ENCODE results near the gene PTPRN2. TPM values are rescaled to one million over a fixed set of nuclear protein-coding genes. Genes with fewer than 3 reads are reported as not detected.

The PTPRN2 gene
- total and polyA plus RNA-seq, 3 experiments from 2014 or later: 0.33 to 1.2 (median 0.42) TPM

- Mint-ChIP-seq H3K27me3 (peaks cover 0 to 1% of the 10 kb centered on the region in 2 donors), H3K27ac (peak overlapping the region in 1 of 8 donors; percentile 36), H3K36me3 (no peaks in the 10 kb centered on the region), H3K4me3 (peak overlapping the region in 1 of 7 donors; percentile 40), H3K9me3 (no peaks in the 10 kb centered on the region), H3K4me1 (peaks cover 0 to 5% (median 2%) of the 10 kb centered on the region in 3 donors)
- Histone ChIP-seq H3K4me1 (ENCODE audit: insufficient read depth, low read length) (no peaks in the 10 kb centered on the region), H3K27ac (ENCODE audit: low read depth, low read length) (no peak overlapping the region), H3K4me3 (ENCODE audit: low read length) (no peak overlapping the region), H3K27me3 (ENCODE audit: insufficient read depth, low read length, poor library complexity, severe bottlenecking) (no peaks in the 10 kb centered on the region), H3K36me3 (ENCODE audit: insufficient read depth, low read length) (no peaks in the 10 kb centered on the region), H3K9me3 (ENCODE audit: low read length) (no peaks in the 10 kb centered on the region)
- DNase-seq: no peak
- ChIA-PET CTCF (no interaction called here), POLR2A (no interaction called here)
Observed at GRCh38 chr7:158492367-158492764, 95.3 kb downstream of the PTPRN2 start.

- peaks cover 0 to 5% (median 2%) of the 10 kb centered on the region in 3 donors for H3K4me1 Mint-ChIP-seq
- H3K27ac Mint-ChIP-seq: no peak overlapping the region
- no peak for DNase-seq
- no peaks in the 10 kb centered on the region for H3K9me3 Mint-ChIP-seq
- peaks cover 0 to 1% of the 10 kb centered on the region in 2 donors for H3K27me3 Mint-ChIP-seq
- no peaks in the 10 kb centered on the region for H3K36me3 ChIP-seq (ENCODE audit: insufficient read depth, low read length)
- H3K27me3 ChIP-seq (ENCODE audit: insufficient read depth, low read length, poor library complexity, severe bottlenecking): no peaks in the 10 kb centered on the region
- H3K9me3 ChIP-seq (ENCODE audit: low read length): no peaks in the 10 kb centered on the region
- H3K4me3 Mint-ChIP-seq: no peak overlapping the region
- no peak overlapping the region for H3K4me3 ChIP-seq (ENCODE audit: low read length)
- ChIA-PET CTCF (no interaction called here), POLR2A (no interaction called here)
- no peak overlapping the region for H3K27ac ChIP-seq (ENCODE audit: low read depth, low read length)
- no peaks in the 10 kb centered on the region for H3K4me1 ChIP-seq (ENCODE audit: insufficient read depth, low read length)
- H3K36me3 Mint-ChIP-seq: no peaks in the 10 kb centered on the region
Observed at GRCh38 chr7:158491094-158491493, 96.5 kb downstream of the PTPRN2 start.

GRCh38 chr7:158490171-158490782 is 97.3 kb downstream of the PTPRN2 start:
- Histone ChIP-seq H3K9me3 (ENCODE audit: low read length) (no peaks in the 10 kb centered on the region), H3K36me3 (ENCODE audit: insufficient read depth, low read length) (no peaks in the 10 kb centered on the region), H3K4me1 (ENCODE audit: insufficient read depth, low read length) (no peaks in the 10 kb centered on the region), H3K27ac (ENCODE audit: low read depth, low read length) (no peak overlapping the region), H3K4me3 (ENCODE audit: low read length) (no peak overlapping the region), H3K27me3 (ENCODE audit: insufficient read depth, low read length, poor library complexity, severe bottlenecking) (no peaks in the 10 kb centered on the region)
- Mint-ChIP-seq H3K36me3 (peaks cover 0 to 2% (median 0%) of the 10 kb centered on the region in 3 donors), H3K4me1 (no peaks in the 10 kb centered on the region), H3K27ac (no peak overlapping the region), H3K4me3 (no peak overlapping the region), H3K9me3 (no peaks in the 10 kb centered on the region), H3K27me3 (no peaks in the 10 kb centered on the region)
- POLR2A ChIA-PET: no interaction called here
- no peak for DNase-seq
- CTCF ChIA-PET: no interaction called here

GRCh38 chr7:158489462-158490155 is 98.0 kb downstream of the PTPRN2 start:
- Mint-ChIP-seq H3K27ac (no peak overlapping the region), H3K36me3 (peaks cover 0 to 2% (median 0%) of the 10 kb centered on the region in 3 donors), H3K27me3 (no peaks in the 10 kb centered on the region), H3K9me3 (no peaks in the 10 kb centered on the region), H3K4me3 (no peak overlapping the region), H3K4me1 (no peaks in the 10 kb centered on the region)
- Histone ChIP-seq H3K36me3 (ENCODE audit: insufficient read depth, low read length) (no peaks in the 10 kb centered on the region), H3K27ac (ENCODE audit: low read depth, low read length) (no peak overlapping the region), H3K27me3 (ENCODE audit: insufficient read depth, low read length, poor library complexity, severe bottlenecking) (no peaks in the 10 kb centered on the region), H3K4me3 (ENCODE audit: low read length) (no peak overlapping the region), H3K4me1 (ENCODE audit: insufficient read depth, low read length) (no peaks in the 10 kb centered on the region), H3K9me3 (ENCODE audit: low read length) (no peaks in the 10 kb centered on the region)
- DNase-seq: no peak
- ChIA-PET POLR2A (no interaction called here), CTCF (no interaction called here)

- no peak for DNase-seq
- Mint-ChIP-seq H3K9me3 (no peaks in the 10 kb centered on the region), H3K27ac (no peak overlapping the region), H3K4me3 (no peak overlapping the region), H3K36me3 (peaks cover 0 to 2% (median 0%) of the 10 kb centered on the region in 3 donors), H3K4me1 (no peaks in the 10 kb centered on the region), H3K27me3 (no peaks in the 10 kb centered on the region)
- Histone ChIP-seq H3K4me3 (ENCODE audit: low read length) (no peak overlapping the region), H3K27me3 (ENCODE audit: insufficient read depth, low read length, poor library complexity, severe bottlenecking) (no peaks in the 10 kb centered on the region), H3K9me3 (ENCODE audit: low read length) (no peaks in the 10 kb centered on the region), H3K36me3 (ENCODE audit: insufficient read depth, low read length) (no peaks in the 10 kb centered on the region), H3K4me1 (ENCODE audit: insufficient read depth, low read length) (no peaks in the 10 kb centered on the region), H3K27ac (ENCODE audit: low read depth, low read length) (no peak overlapping the region)
- ChIA-PET CTCF (no interaction called here), POLR2A (no interaction called here)
Observed at GRCh38 chr7:158488181-158488971, 99.2 kb downstream of the PTPRN2 start.

- H3K27me3 ChIP-seq (ENCODE audit: insufficient read depth, low read length, poor library complexity, severe bottlenecking): no peaks in the 10 kb centered on the region
- peak overlapping the region in 1 of 8 donors; percentile 58 for H3K27ac Mint-ChIP-seq
- H3K4me1 ChIP-seq (ENCODE audit: insufficient read depth, low read length): no peaks in the 10 kb centered on the region
- CTCF ChIA-PET: no interaction called here
- POLR2A ChIA-PET: no interaction called here
- H3K27ac ChIP-seq (ENCODE audit: low read depth, low read length): no peak overlapping the region
- no peaks in the 10 kb centered on the region for H3K9me3 ChIP-seq (ENCODE audit: low read length)
- no peaks in the 10 kb centered on the region for H3K27me3 Mint-ChIP-seq
- no peak overlapping the region for H3K4me3 ChIP-seq (ENCODE audit: low read length)
- H3K36me3 ChIP-seq (ENCODE audit: insufficient read depth, low read length): no peaks in the 10 kb centered on the region
- peaks cover 0 to 2% (median 0%) of the 10 kb centered on the region in 3 donors for H3K36me3 Mint-ChIP-seq
- H3K9me3 Mint-ChIP-seq: no peaks in the 10 kb centered on the region
- DNase-seq: no peak
- H3K4me3 Mint-ChIP-seq: no peak overlapping the region
- no peaks in the 10 kb centered on the region for H3K4me1 Mint-ChIP-seq
Observed at GRCh38 chr7:158487631-158488151, 99.9 kb downstream of the PTPRN2 start.

GRCh38 chr7:158486919-158487318 is 100.7 kb downstream of the PTPRN2 start:
- H3K36me3 Mint-ChIP-seq: peaks cover 0 to 2% (median 0%) of the 10 kb centered on the region in 3 donors
- no peaks in the 10 kb centered on the region for H3K27me3 Mint-ChIP-seq
- H3K4me1 Mint-ChIP-seq: no peaks in the 10 kb centered on the region
- no peaks in the 10 kb centered on the region for H3K36me3 ChIP-seq (ENCODE audit: insufficient read depth, low read length)
- no peak overlapping the region for H3K4me3 ChIP-seq (ENCODE audit: low read length)
- DNase-seq: no peak
- no peaks in the 10 kb centered on the region for H3K4me1 ChIP-seq (ENCODE audit: insufficient read depth, low read length)
- H3K27ac ChIP-seq (ENCODE audit: low read depth, low read length): no peak overlapping the region
- no peaks in the 10 kb centered on the region for H3K9me3 ChIP-seq (ENCODE audit: low read length)
- ChIA-PET POLR2A (no interaction called here), CTCF (interaction anchor here (1.4 kb wide), 1 partner anchor 490 kb away, joined by 3 read pairs; no protein-coding TSS in a partner anchor)
- no peak overlapping the region for H3K4me3 Mint-ChIP-seq
- H3K27ac Mint-ChIP-seq: no peak overlapping the region
- H3K27me3 ChIP-seq (ENCODE audit: insufficient read depth, low read length, poor library complexity, severe bottlenecking): no peaks in the 10 kb centered on the region
- no peaks in the 10 kb centered on the region for H3K9me3 Mint-ChIP-seq

All from CD8-positive, alpha-beta memory T cell (primary cell).